A549 (cell line): ENCODE measurements around the gene VIT. TPM values are rescaled to one million over a fixed set of nuclear protein-coding genes. Genes with fewer than 3 reads are reported as not detected.
A peak's percentile ranks its signal among the peaks of the same experiment; 100 is the strongest.

Source experiments
- ATAC-seq, 2 experiments: fragments of 200-7000 bp in 1 of 2; fragments of >200 bp in 1 of 2; cut with Nextera tagmentation in 1 of 2; cut with Tn5 transposase in 1 of 2; 3 replicates each; pipeline versions ENCODE4 v1.8.0 to v1.9.1; 2018 to 2020; ENCODE audit warnings: mild to moderate bottlenecking in 1 of 2, moderate library complexity in 1 of 2
- CTCF ChIA-PET: fragments of 300-600 bp; sonication (Branson Sonifier 250); formaldehyde crosslinking; extraction: SDS; loops from one replicate; lab custom pipeline; 2021; ENCODE audit warnings: antibody characterized with exemption, inconsistent platforms; lab: Yijun Ruan, JAX
- POLR2A ChIA-PET: fragments of 350-600 bp; formaldehyde crosslinking; extraction: SDS; loops from one replicate; lab custom pipeline; 2021; ENCODE audit warnings: antibody characterized with exemption, inconsistent platforms; lab: Yijun Ruan, JAX
- DNase-seq, 2 experiments: peaks; one replicate each; pipeline versions ENCODE4 v3.0.0 to v3.0.0-alpha.2; 2011 to 2016; ENCODE audit warnings: low read depth in 1 of 2, low spot score in 1 of 2
- FAIRE-seq: peaks from 2 replicates; lab custom pipeline; 2011; peaks lifted over from hg19 to GRCh38; lab: Jason Lieb, UNC
- H3K27ac ChIP-seq, 2 experiments: fragments of >200 bp; sonication (Bioruptor Twin); formaldehyde crosslinking; 3 replicates each; pipeline ENCODE4 v1.5.1; 2016 to 2017
- H3K4me1 ChIP-seq: fragments of >200 bp; sonication (Bioruptor Twin); formaldehyde crosslinking; 3 replicates; pipeline ENCODE4 v1.6.1; 2016
- H3K4me2 ChIP-seq: fragments of >200 bp; sonication (Bioruptor Twin); formaldehyde crosslinking; 3 replicates; pipeline ENCODE4 v1.6.1; 2016
- H3K4me3 ChIP-seq: fragments of >200 bp; sonication (Bioruptor Twin); formaldehyde crosslinking; 3 replicates; pipeline ENCODE4 v1.5.1; 2016
- H3K9me3 ChIP-seq: fragments of >200 bp; sonication (Bioruptor Twin); formaldehyde crosslinking; 3 replicates; pipeline ENCODE4 v1.6.1; 2016
- ATOH8 ChIP-seq: fragments of 250-450 bp; sonication (Bioruptor Pico); IDR thresholded peaks from 2 replicates; pipeline ENCODE4 v1.5.0; 2020; ENCODE audit warnings: low read depth, mild to moderate bottlenecking, moderate library complexity
- CBX8 ChIP-seq: fragments of 200-600 bp; sonication (generic); IDR thresholded peaks from 2 replicates; pipeline ENCODE4 v1.6.1; 2016
- EHF ChIP-seq: fragments of 250-450 bp; sonication (Bioruptor Pico); IDR thresholded peaks from 2 replicates; pipeline ENCODE4 v1.5.0; 2020; ENCODE audit warnings: mild to moderate bottlenecking
- EP300 ChIP-seq, 2 experiments: fragments of >200 bp; sonication (Bioruptor Twin); formaldehyde crosslinking; IDR thresholded peaks; 2 replicates in 1 of 2; 3 replicates in 1 of 2; pipeline ENCODE4 v1.6.1; 2016 to 2017
- GATA3 ChIP-seq: IDR thresholded peaks from 2 replicates; pipeline ENCODE4 v1.6.1; 2012; ENCODE audit warnings: borderline replicate concordance
- HOXB13 ChIP-seq: fragments of 250-450 bp; sonication (Bioruptor Pico); IDR thresholded peaks from 2 replicates; pipeline ENCODE4 v1.5.0; 2020; ENCODE audit warnings: low read depth, mild to moderate bottlenecking, moderate library complexity
- HOXB5 ChIP-seq: fragments of 250-450 bp; sonication (Bioruptor Pico); IDR thresholded peaks from 2 replicates; pipeline ENCODE4 v1.5.0; 2020; ENCODE audit warnings: mild to moderate bottlenecking, moderate library complexity
- JUNB ChIP-seq: fragments of >200 bp; sonication (Bioruptor Twin); formaldehyde crosslinking; IDR thresholded peaks from 2 replicates; pipeline ENCODE4 v1.6.1; 2016
- MAZ ChIP-seq: fragments of 150-350 bp; IDR thresholded peaks from 2 replicates; pipeline ENCODE4 v1.6.1; 2014; ENCODE audit warnings: antibody characterized with exemption, low read depth, low read length, borderline replicate concordance
- MYC ChIP-seq: IDR thresholded peaks from 2 replicates; pipeline ENCODE4 v1.6.1; 2012; ENCODE audit warnings: mild to moderate bottlenecking, inconsistent platforms, low read length, improper control_type of control experiment, borderline replicate concordance
- NR3C1 ChIP-seq: fragments of >200 bp; sonication (Bioruptor Twin); formaldehyde crosslinking; IDR thresholded peaks from 3 replicates; pipeline ENCODE4 v1.6.1; 2017
- PHF8 ChIP-seq: fragments of 200-600 bp; sonication (generic); IDR thresholded peaks from 2 replicates; pipeline ENCODE4 v1.6.1; 2016; ENCODE audit warnings: low read depth, mild to moderate bottlenecking, antibody characterized with exemption, moderate library complexity, borderline replicate concordance
- POLR2A ChIP-seq: IDR thresholded peaks from 2 replicates; pipeline ENCODE4 v1.6.1; 2012; ENCODE audit warnings: mild to moderate bottlenecking, low read length
- RAD21 ChIP-seq, 2 experiments: fragments of >200 bp in 1 of 2; sonication (Bioruptor Twin) in 1 of 2; formaldehyde crosslinking in 1 of 2; IDR thresholded peaks in 1 of 2; conservative IDR thresholded peaks in 1 of 2; 2 replicates in 1 of 2; 3 replicates in 1 of 2; pipeline ENCODE4 v1.6.1; 2012 to 2018; ENCODE audit warnings: inconsistent platforms in 1 of 2
- RCOR1 ChIP-seq: fragments of 150-350 bp; IDR thresholded peaks from 2 replicates; pipeline ENCODE4 v1.6.1; 2014; ENCODE audit warnings: antibody characterized with exemption, low read length, low read depth
- RNF2 ChIP-seq: fragments of 200-600 bp; sonication (generic); IDR thresholded peaks from 2 replicates; pipeline ENCODE4 v1.6.1; 2016; ENCODE audit warnings: low read depth, mild to moderate bottlenecking, antibody characterized with exemption, moderate library complexity, borderline replicate concordance
- ZC3H11A ChIP-seq: fragments of 450-650 bp; IDR thresholded peaks from 2 replicates; pipeline ENCODE4 v1.6.1; 2014; ENCODE audit warnings: antibody characterized with exemption, mild to moderate bottlenecking
- ZFP36 ChIP-seq: fragments of 450-650 bp; IDR thresholded peaks from 2 replicates; pipeline ENCODE4 v1.6.1; 2014; ENCODE audit warnings: borderline replicate concordance; ENCODE audit not compliant: partially characterized antibody
- WGBS: methylation state at CpG from one replicate; pipeline ENCODE4 v1.1.6; 2017; ENCODE audit errors: missing lambda C conversion rate; 5-methylcytosine and 5-hydroxymethylcytosine counted together
- polyA plus RNA-seq, 4 experiments: library from polyadenylated mRNA; depleted of rRNA in 3 of 4; stranded (reverse); fragments of >200 nt; fragmentation: RNase III in 1 of 4; extraction: RNeasy Plus Mini Kit Qiagen cat#74134 plus additional on column Dnase treatment in 1 of 4; gene quantifications; 2 replicates in 3 of 4; 3 replicates in 1 of 4; pipeline ENCODE4 v1.2.3, GENCODE V29; 2011 to 2017

The VIT gene
- polyA plus RNA-seq, 2 of the 4 experiments (the other 2 are of a cell fraction): not detected

- ATAC-seq: no peak
These were observed 31.0 kb downstream of the VIT start for GRCh38 chr2:36727550-36727949.

GRCh38 chr2:36729067-36729466, 32.6 kb downstream of the VIT start:
- ATAC-seq (no peak), FAIRE-seq (no peak), DNase-seq (no peak)
- Histone ChIP-seq H3K27ac (no peak overlapping the region), H3K4me2 (no peak overlapping the region), H3K4me1 (no peaks in the 10 kb centered on the region), H3K9me3 (peaks cover 5% of the 10 kb centered on the region; the same call in 1 of the 3 replicates), H3K4me3 (no peak overlapping the region)
- ChIA-PET CTCF (no interaction called here), POLR2A (no interaction called here)
- WGBS: 26% methylated on average over 4 of the region's 4 CpGs
- TF ChIP-seq RNF2 (no peak), POLR2A (no peak), PHF8 (no peak), NR3C1 (no peak), ZC3H11A (no peak)

More at GRCh38 chr2:36727550-36727949, 31.0 kb downstream of the VIT start:
- peaks cover 5% of the 10 kb centered on the region; the same call in 1 of the 3 replicates for H3K9me3 ChIP-seq
- no peak for FAIRE-seq
- POLR2A ChIA-PET: no interaction called here
- no peak for TF ChIP-seq RNF2
- no peak for TF ChIP-seq EP300 (IDR thresholded peaks at IDR 0.05)
- TF ChIP-seq CBX8: no peak
- TF ChIP-seq RAD21 (conservative IDR thresholded peaks at IDR 0.05 in 1 of 2, IDR thresholded peaks at IDR 0.05 in 1 of 2): no peak
- TF ChIP-seq, all 56 proteins: peak for 0
- CTCF ChIA-PET: no interaction called here
- no peak for DNase-seq
- H3K4me2 ChIP-seq: no peak overlapping the region
- no peaks in the 10 kb centered on the region for H3K4me1 ChIP-seq
- H3K27ac ChIP-seq: no peak overlapping the region
- 77% methylated on average over 3 of the region's 3 CpGs for WGBS
- no peak overlapping the region for H3K4me3 ChIP-seq

GRCh38 chr2:36731941-36732672, 35.6 kb downstream of the VIT start:
- no peak for ATAC-seq
- ChIA-PET POLR2A (no interaction called here), CTCF (interaction anchor here (0.5 kb wide), 1 partner anchor 15 kb away, joined by 4 read pairs; no protein-coding TSS in a partner anchor)
- no peak overlapping the region for H3K27ac ChIP-seq
- no peaks in the 10 kb centered on the region for H3K4me1 ChIP-seq
- H3K9me3 ChIP-seq: peaks cover 5% of the 10 kb centered on the region; the same call in 1 of the 3 replicates
- no peak for DNase-seq
- no peak overlapping the region for H3K4me2 ChIP-seq
- FAIRE-seq: no peak
- WGBS: 40% methylated on average over 5 of the region's 5 CpGs
- no peak for TF ChIP-seq ATOH8 (CRISPR knock-in tag)
- no peak for TF ChIP-seq NR3C1
- TF ChIP-seq POLR2A: no peak
- TF ChIP-seq EP300 (IDR thresholded peaks at IDR 0.05): no peak
- TF ChIP-seq ZC3H11A: no peak
- TF ChIP-seq HOXB13 (CRISPR knock-in tag): no peak
- TF ChIP-seq GATA3: no peak
- no peak for TF ChIP-seq HOXB5 (CRISPR knock-in tag)
- TF ChIP-seq EHF (CRISPR knock-in tag): no peak
- TF ChIP-seq RCOR1: no peak
- TF ChIP-seq MYC: no peak
- no peak for TF ChIP-seq JUNB
- TF ChIP-seq, all 56 proteins: peak for 0
- no peak overlapping the region for H3K4me3 ChIP-seq

- Histone ChIP-seq H3K9me3 (peaks cover 5% of the 10 kb centered on the region; the same call in 1 of the 3 replicates), H3K4me3 (no peak overlapping the region), H3K4me1 (no peaks in the 10 kb centered on the region), H3K27ac (no peak overlapping the region), H3K4me2 (no peak overlapping the region)
- DNase-seq (no peak), FAIRE-seq (no peak), ATAC-seq (no peak)
- ChIA-PET POLR2A (no interaction called here), CTCF (no interaction called here)
- TF ChIP-seq MAZ (no peak), ZFP36 (peak; percentile 63)
- 43% methylated on average over 3 of the region's 3 CpGs for WGBS
These were observed 36.1 kb downstream of the VIT start for GRCh38 chr2:36732673-36733036.
